Fibroblast of peridontal ligament (primary cell): Measurements from ENCODE around the gene SCPEP1.
A peak's percentile ranks its signal among the peaks of the same experiment; 100 is the strongest.

ENCODE experiments used
- DNase-seq: peaks from one replicate; pipeline ENCODE4 v3.0.0-alpha.2; 2010; ENCODE audit errors: extremely low read depth

Gene SCPEP1

DNA sequence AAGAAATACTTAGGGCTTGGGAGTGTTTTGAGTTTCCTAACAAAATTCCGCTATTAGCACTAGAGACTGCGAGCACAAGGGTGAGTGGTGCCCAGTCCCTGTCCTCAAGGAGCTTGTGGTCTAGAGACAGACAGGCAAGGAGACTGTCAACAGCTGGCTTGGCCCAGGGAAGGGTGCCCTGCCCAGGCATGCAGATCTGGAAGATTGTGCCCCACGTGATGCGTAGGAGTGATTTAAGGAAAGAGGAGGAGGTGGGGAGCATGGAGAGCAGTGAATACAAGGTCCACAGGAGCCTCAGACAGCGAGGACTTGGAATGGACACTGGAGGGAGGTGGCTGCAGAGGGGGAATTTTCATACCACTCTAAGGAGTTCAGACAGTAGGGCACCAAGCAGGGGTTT is 25.0 kb downstream of the SCPEP1 start:
- DNase-seq = no peak

DNA sequence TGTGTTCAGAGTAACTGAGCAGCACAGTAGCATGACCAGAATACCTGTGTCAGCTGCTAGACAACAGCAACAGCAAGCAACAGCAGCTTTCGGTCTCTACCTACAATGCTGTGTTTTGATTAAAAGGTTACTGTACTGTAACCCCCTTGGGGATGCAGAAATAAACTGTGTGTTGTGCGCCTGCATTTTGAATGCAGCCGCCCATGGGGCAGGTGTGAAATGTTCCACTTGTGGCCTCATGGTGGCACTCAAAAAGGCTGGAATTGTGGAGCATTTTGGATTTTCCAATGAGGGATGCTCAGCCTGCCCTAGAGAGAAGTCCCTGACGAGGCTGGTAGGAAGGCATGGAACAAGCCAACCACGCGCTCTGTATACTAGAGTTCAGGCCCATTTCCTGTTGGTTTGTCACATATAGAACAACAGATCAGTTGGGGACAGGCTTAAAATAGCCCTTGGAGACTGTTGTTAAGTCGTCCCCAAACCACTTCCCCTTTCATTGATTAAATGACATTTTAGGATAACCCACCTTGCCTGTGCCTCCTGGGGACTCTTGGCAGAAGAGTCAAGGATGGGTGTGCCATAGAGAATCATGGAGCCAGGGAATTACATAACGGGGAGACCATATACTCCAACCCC is 27.1 kb downstream of the SCPEP1 start:
- DNase-seq = no peak

DNA sequence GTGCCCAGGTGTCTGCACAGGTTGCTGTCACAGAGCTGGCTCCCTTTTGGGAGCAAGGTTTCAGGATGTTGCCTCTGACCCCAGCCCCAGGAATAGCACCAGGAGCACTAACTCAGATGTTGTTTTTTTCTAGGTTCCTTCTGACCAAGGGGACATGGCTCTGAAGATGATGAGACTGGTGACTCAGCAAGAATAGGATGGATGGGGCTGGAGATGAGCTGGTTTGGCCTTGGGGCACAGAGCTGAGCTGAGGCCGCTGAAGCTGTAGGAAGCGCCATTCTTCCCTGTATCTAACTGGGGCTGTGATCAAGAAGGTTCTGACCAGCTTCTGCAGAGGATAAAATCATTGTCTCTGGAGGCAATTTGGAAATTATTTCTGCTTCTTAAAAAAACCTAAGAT is 28.1 kb downstream of the SCPEP1 start:
- DNase-seq = no peak

GRCh38 chr17:57008958-57009357 is 31.0 kb downstream of the SCPEP1 start:
- no peak for DNase-seq

GRCh38 chr17:57009737-57010445 is 32.0 kb downstream of the SCPEP1 start:
- peak; percentile 60 for DNase-seq

GRCh38 chr17:57010487-57010886 is 32.6 kb downstream of the SCPEP1 start:
- DNase-seq = no peak

- no peak for DNase-seq
These were observed 33.6 kb downstream of the SCPEP1 start for GRCh38 chr17:57011491-57012015.

GRCh38 chr17:57016071-57016763 is 38.3 kb downstream of the SCPEP1 start:
- no peak for DNase-seq

GRCh38 chr17:57016764-57017116 is 38.8 kb downstream of the SCPEP1 start:
- DNase-seq = peak; percentile 46

DNA sequence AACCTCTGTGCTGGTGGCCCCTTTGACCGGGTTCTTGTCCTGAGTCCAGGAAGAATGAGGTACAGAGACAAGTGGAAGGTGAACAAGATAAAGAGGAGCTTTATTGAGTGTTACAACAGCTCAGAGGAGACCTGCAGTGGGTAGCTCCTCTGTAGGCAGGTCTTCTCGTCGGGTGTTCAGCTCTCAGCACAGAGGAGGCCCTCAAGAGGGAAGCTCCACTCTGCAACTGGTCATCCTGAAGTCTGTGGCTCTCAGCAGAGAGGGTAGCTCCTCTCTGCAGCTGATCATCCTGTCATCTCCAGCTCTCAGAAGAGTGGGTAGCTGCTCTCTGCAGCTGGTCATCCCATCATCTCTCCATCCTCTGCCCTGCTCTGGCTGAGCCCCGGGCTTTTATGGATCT is 39.7 kb downstream of the SCPEP1 start:
- no peak for DNase-seq

GRCh38 chr17:57020208-57020607 is 42.3 kb downstream of the SCPEP1 start:
- DNase-seq = no peak

DNA sequence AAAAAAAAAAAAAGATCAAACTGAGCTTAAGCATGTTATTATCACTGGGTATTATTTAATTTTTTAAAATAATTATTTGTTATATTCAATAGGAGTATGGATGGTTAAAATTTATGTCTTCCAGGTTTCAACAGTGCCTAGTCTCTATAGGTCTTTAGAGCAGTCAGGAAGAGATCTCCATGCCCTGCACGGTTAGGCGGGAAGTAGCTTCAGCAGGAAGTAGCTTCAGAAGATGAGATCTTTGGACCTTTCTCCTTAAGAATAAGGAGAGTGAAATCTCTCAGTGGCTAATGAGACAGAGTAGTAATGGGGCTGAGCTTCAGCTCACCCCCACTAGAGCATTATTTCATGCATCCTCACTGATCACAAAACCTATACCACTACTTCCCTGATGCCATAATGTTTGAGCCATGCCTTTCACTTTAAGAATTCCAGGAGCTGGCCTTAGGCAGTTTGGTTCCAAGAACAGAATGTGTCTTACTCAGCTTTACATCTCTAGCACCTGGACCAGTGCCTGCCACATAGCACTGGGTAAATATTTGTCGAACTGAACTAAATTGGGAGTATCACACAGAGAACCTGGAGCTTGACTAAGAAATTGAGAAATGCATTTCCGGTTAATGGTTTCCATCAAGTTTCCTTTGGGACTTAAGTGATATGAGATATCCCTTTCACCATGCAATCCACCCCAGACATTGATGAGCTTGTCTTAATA is 43.5 kb downstream of the SCPEP1 start:
- DNase-seq = no peak

GRCh38 chr17:57025876-57026275 is 47.9 kb downstream of the SCPEP1 start:
- no peak for DNase-seq

DNA sequence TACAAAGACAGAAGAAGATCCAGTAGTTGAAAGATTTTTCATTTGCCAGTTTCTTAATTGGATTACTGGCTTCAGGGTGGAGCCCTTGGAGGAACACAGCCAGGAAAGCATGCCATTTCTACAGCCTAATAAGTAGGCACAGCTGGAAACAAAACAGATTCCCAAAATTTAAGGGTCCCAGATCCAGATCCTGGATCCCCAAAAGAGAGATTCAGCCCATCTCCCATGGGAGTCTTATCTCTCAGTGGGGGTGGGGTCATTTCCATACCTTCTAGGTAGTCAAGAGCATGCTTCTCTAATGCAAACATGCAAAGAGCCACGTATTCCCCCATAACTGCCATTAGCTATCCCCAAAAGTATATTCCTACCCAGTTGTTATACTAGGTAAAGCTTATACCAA is 49.9 kb downstream of the SCPEP1 start:
- DNase-seq = no peak

DNA sequence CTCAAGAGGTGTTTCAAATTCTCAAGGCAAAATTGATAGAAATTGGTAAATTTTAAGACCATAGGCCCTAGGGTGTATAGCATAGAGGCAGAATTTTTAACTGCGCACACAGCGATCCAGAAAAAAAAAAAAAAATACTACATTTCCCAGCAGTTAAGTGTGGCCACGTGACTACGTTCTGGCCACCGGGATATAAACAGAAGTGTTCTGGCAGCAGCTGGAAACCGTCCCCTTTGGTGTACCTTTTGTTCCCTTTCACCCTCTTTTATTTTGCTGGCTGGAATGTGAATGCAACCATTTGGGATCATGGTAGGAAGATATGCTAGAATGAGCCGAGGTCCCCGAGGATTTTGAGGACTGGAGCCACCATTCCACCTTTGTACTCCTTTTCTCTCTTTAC is 54.4 kb downstream of the SCPEP1 start:
- no peak for DNase-seq

- DNase-seq = peak; percentile 17
These were observed 55.4 kb downstream of the SCPEP1 start for GRCh38 chr17:57033296-57033695.

DNA sequence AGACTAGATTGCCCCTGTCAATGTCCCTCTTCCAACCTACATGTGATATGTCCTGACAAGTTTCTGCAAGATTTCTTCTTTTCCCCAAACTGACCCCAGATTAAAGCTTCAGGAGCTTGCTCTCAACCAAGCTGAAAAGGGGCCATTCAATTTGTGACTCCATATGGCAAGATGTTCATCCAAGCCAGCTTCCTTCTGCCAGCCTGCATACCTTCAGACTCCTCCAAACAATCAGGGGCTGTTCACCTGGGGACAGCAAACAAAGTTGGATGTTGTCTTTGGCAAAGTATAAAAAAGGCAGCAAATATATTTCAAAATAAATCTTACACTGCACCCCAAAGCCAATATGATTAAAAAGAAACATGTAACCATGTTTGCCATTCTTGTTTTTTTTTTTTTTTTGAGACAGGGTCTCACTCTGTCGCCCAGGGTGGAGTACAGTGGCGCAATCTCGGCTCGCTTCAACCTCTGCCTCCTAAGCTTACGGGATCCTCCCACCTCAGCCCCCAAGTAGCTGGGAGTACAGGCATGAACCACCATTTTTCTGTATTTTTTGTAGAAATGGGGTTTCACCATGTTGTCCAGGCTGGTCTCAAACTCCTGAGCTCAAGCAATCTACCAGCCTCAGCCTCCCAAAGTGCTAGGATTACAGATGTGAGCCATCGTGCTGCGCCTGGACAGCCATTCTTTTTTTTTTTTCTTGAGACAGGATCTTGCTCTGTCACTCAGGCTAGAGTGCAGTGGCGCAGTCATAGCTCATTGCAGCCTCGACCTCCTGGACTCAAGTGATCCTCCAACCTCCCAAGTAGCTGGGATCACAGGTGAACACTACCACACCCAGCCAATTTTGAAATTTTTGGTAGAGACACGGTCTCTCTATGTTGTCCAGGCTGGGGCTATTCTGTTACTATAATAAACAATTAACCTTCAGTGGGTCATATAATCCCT is 57.1 kb downstream of the SCPEP1 start:
- no peak for DNase-seq

- no peak for DNase-seq
These were observed 58.1 kb downstream of the SCPEP1 start for GRCh38 chr17:57035971-57036481.

- DNase-seq = no peak
These were observed 59.5 kb downstream of the SCPEP1 start for GRCh38 chr17:57037411-57037810.

DNA sequence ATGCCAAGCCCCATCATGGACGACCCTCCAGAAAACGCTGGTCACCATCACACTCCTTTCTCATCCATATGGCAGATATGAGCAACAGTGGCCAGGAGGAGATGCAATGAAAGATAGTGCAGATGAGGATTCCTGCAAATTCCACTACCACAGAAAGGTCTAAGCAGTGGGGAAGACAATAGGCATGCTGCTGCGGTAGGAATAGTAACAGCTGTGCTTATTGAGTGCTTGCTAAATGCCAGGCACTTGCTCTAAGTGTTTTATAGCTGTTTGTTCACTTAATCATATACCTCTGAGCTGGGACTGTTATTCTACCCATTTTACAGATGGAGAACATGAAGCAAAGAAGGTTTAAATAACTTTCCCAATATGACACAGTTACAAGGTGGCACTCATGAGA is 60.6 kb downstream of the SCPEP1 start:
- no peak for DNase-seq

DNA sequence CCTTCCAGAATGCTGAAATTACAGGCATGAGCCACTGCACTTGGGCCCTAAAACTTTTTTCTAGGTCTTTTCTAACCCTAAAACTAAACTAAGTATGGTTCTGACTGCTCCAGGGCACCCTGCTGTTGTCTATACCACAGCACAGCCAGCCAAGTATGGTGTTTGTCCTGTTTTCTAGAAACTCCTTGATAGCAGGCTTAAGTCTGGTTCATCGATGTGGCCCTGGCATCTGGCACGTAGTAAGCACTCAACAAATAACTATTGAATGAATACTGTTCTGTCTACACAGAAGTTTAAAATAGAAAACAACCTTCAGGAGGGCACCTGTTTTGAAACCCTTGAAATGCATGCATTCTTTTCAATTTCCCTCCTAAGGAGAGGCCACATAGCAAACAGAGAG is 62.6 kb downstream of the SCPEP1 start:
- DNase-seq = no peak
